HepG2 (cell line): Measurements from ENCODE around the gene DDRGK1. TPM values are rescaled to one million over a fixed set of nuclear protein-coding genes. Genes with fewer than 3 reads are reported as not detected.
A peak's percentile ranks its signal among the peaks of the same experiment; 100 is the strongest.

Source experiments
- ATAC-seq: fragments of 200-7000 bp; cut with Tn5 transposase; 3 replicates; pipeline ENCODE4 v1.9.1; 2020; ENCODE audit warnings: mild to moderate bottlenecking, moderate library complexity
- BruUV-seq: library from RNA; stranded (reverse); fragments of 400-500 nt; replicated peaks from 2 replicates; lab custom pipeline; 2021; lab: Mats Ljungman, UMichigan
- CTCF ChIA-PET: fragments of 300-600 bp; formaldehyde crosslinking; extraction: SDS; loops from one replicate; lab custom pipeline; 2021; ENCODE audit warnings: low total read pairs, inconsistent platforms, low intra/inter-chr PET ratio; lab: Yijun Ruan, JAX
- POLR2A ChIA-PET: fragments of 350-600 bp; sonication (Branson Sonifier 250); formaldehyde crosslinking; loops from one replicate; lab custom pipeline; 2020; ENCODE audit warnings: antibody characterized with exemption, inconsistent platforms; lab: Yijun Ruan, JAX
- DNase-seq: peaks from one replicate; pipeline ENCODE4 v3.0.0-alpha.2; 2015; ENCODE audit warnings: low spot score
- FAIRE-seq: peaks from 3 replicates; lab custom pipeline; 2011; peaks lifted over from hg19 to GRCh38; lab: Jason Lieb, UNC
- H2AFZ ChIP-seq: one replicate; pipeline ENCODE4 v1.6.1; 2011; ENCODE audit warnings: low read length, inconsistent platforms
- H3K27ac ChIP-seq: fragments of 300-600 bp; 3 replicates; pipeline ENCODE4 v1.8.0; 2011; ENCODE audit warnings: mixed run types, mild to moderate bottlenecking, mixed read lengths, low read length, inconsistent platforms; ENCODE audit not compliant: insufficient read depth; ENCODE audit errors: extremely low read length
- H3K27me3 ChIP-seq, 2 experiments: fragments of 200-600 bp in 1 of 2; 2 replicates in 1 of 2; 3 replicates in 1 of 2; pipeline versions ENCODE4 v1.6.0 to v1.8.0; 2011; ENCODE audit warnings: low read length in 2 of 2, mild to moderate bottlenecking in 2 of 2, moderate library complexity in 2 of 2, inconsistent platforms in 1 of 2; ENCODE audit not compliant: insufficient read depth in 2 of 2, control insufficient read depth in 1 of 2
- H3K36me3 ChIP-seq, 2 experiments: fragments of 200-600 bp in 1 of 2; replicated peaks in 1 of 2; 2 replicates in 1 of 2; 3 replicates in 1 of 2; pipeline versions ENCODE4 v1.5.1 to v1.8.0; 2011; ENCODE audit warnings: low read length in 2 of 2, inconsistent platforms in 1 of 2; ENCODE audit not compliant: insufficient read depth in 2 of 2, control insufficient read depth in 1 of 2
- H3K4me1 ChIP-seq: 2 replicates; pipeline ENCODE4 v1.5.1; 2012; ENCODE audit warnings: low read length, inconsistent platforms; ENCODE audit not compliant: insufficient read depth
- H3K4me2 ChIP-seq: 2 replicates; pipeline ENCODE4 v1.6.0; 2011; ENCODE audit warnings: low read depth, low read length, inconsistent platforms
- H3K4me3 ChIP-seq, 3 experiments: fragments of 200-600 bp in 1 of 3; sonication (generic), shearing (Covaris generic) in 1 of 3; replicated peaks in 1 of 3; 2 replicates each; pipeline ENCODE4 v1.5.1; 2011 to 2016; ENCODE audit warnings: low read length in 3 of 3, inconsistent platforms in 2 of 3, low read depth in 2 of 3, mild to moderate bottlenecking in 2 of 3, control low read depth in 1 of 3, mixed read lengths in 1 of 3; ENCODE audit not compliant: insufficient read depth in 1 of 3
- H3K79me2 ChIP-seq: one replicate; pipeline ENCODE4 v1.6.1; 2011; ENCODE audit warnings: low read length, inconsistent platforms; ENCODE audit not compliant: insufficient read depth
- H3K9ac ChIP-seq: 2 replicates; pipeline ENCODE4 v1.6.0; 2011; ENCODE audit warnings: mild to moderate bottlenecking, low read depth, low read length, inconsistent platforms; ENCODE audit not compliant: insufficient read depth
- H3K9me3 ChIP-seq: 2 replicates; pipeline ENCODE4 v1.5.1; 2012; ENCODE audit warnings: mild to moderate bottlenecking, low read length
- H4K20me1 ChIP-seq: 2 replicates; pipeline ENCODE4 v1.6.0; 2011; ENCODE audit warnings: inconsistent platforms, mild to moderate bottlenecking, low read length, moderate library complexity; ENCODE audit not compliant: insufficient read depth
- HNRNPUL1 ChIP-seq: fragments of 200-400 bp; formaldehyde crosslinking; IDR thresholded peaks from 2 replicates; pipeline ENCODE4 v1.6.1; 2017; ENCODE audit warnings: low read depth, mild to moderate bottlenecking, low read length, moderate library complexity
- NONO ChIP-seq, 2 experiments: fragments of 450-650 bp in 1 of 2; sonication (generic) in 1 of 2; formaldehyde crosslinking in 1 of 2; IDR thresholded peaks in 1 of 2; conservative IDR thresholded peaks in 1 of 2; 2 replicates each; pipeline versions ENCODE4 v1.6.1 to v1.8.0; 2017 to 2022; ENCODE audit warnings: mild to moderate bottlenecking in 1 of 2, missing genetic modification reagents in 1 of 2, moderate library complexity in 1 of 2
- PHB2 ChIP-seq: fragments of 450-650 bp; IDR thresholded peaks from 2 replicates; pipeline ENCODE4 v1.6.1; 2018; ENCODE audit not compliant: partially characterized antibody
- ZFP36L2 ChIP-seq: sonication (generic); formaldehyde crosslinking; IDR thresholded peaks from 2 replicates; pipeline ENCODE4 v1.4.0; 2020; ENCODE audit warnings: missing genetic modification reagents
- ZFP82 ChIP-seq: sonication (generic); formaldehyde crosslinking; IDR thresholded peaks from 2 replicates; pipeline ENCODE4 v1.5.1; 2020; ENCODE audit warnings: mild to moderate bottlenecking, missing genetic modification reagents, borderline replicate concordance
- ZIK1 ChIP-seq: sonication (generic); formaldehyde crosslinking; IDR thresholded peaks from 2 replicates; pipeline ENCODE4 v1.5.0; 2020; ENCODE audit warnings: mild to moderate bottlenecking, low read depth, missing genetic modification reagents, borderline replicate concordance
- ZMYM3 ChIP-seq: sonication (generic); formaldehyde crosslinking; IDR thresholded peaks from 2 replicates; pipeline ENCODE4 v1.5.1; 2020; ENCODE audit warnings: mild to moderate bottlenecking, missing genetic modification reagents
- in situ Hi-C: cut with HindIII; loops from 2 replicates; pipeline ENCODE4 v1.10.0; 2017; ENCODE audit warnings: low pct_unique_long_range_greater_than_20kb; ENCODE audit not compliant: extremely low pct_ligation_motif_present
- intact Hi-C: fragments of 100-400 bp; cut with micrococcal nuclease; formaldehyde crosslinking; loops from one replicate; pipeline ENCODE4 v1.10.0; 2022; ENCODE audit not compliant: unreplicated experiment
- polyA plus RNA-seq, 8 experiments: library from polyadenylated mRNA; depleted of rRNA in 3 of 8; stranded (reverse) in 7 of 8; unstranded in 1 of 8; fragments of >200 nt; fragmentation: Illumina TruSeq in 4 of 8; extraction: Trizol in 4 of 8; gene quantifications; 2 replicates each; pipeline versions ENCODE4 v1.2.1 to v1.2.3, GENCODE V29; 2011 to 2016; ENCODE audit warnings: low read depth in 4 of 8, missing spikeins in 1 of 8, mixed read lengths in 1 of 8; ENCODE audit not compliant: insufficient read depth in 1 of 8
- total RNA-seq, 5 experiments: library from RNA; depleted of rRNA; stranded (reverse); fragments of >200 nt; fragmentation: Illumina TruSeq; extraction: Trizol; gene quantifications; 2 replicates each; pipeline ENCODE4 v1.2.3, GENCODE V29; 2016; ENCODE audit warnings: low read depth in 1 of 5
- TF ChIP-seq, protein P1 (sequence below): sonication (generic); formaldehyde crosslinking; IDR thresholded peaks from 2 replicates; pipeline ENCODE4 v1.5.0; 2020; ENCODE audit warnings: mild to moderate bottlenecking, missing genetic modification reagents

Gene DDRGK1
- total and polyA plus RNA-seq, 2 of the 13 experiments (the other 11 are each of a cell fraction or from before 2014, with no cell fraction given) = 96.7 to 149 TPM

DNA sequence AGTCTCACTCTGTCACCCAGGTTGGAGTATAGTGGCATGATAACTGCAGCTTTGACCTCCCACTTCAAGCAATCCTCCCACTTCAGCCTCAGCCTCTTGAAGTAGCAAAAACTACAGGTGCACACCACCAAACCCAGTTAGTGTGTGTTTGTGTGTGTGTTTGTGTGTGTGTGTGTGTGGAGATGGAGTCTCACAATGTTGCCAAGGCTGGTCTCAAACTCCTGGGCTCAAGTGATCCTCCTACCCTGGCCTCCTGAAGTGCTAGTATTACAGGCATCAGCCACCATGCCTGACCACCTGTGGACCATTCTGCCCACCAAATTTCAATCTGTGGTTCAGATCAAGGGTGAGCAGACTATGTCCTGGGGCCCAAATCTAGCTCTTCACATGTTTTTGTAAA lies 53.6 kb downstream of the DDRGK1 start:
- CTCF ChIA-PET = no interaction called here
- Histone ChIP-seq H3K4me2 (no peak overlapping the region), H2AFZ (no peak overlapping the region), H4K20me1 (peaks cover 20% of the 10 kb centered on the region; the same call in 1 of the 2 replicates), H3K9ac (no peak overlapping the region), H3K27me3 (no peaks in the 10 kb centered on the region), H3K4me1 (no peaks in the 10 kb centered on the region), H3K27ac (no peak overlapping the region), H3K79me2 (peaks cover 78% of the 10 kb centered on the region), H3K36me3 (peaks cover 32 to 71% of the 10 kb centered on the region in 2 experiments)
- DNase-seq (no peak), ATAC-seq (no peak)
- TF ChIP-seq, protein P1, sequence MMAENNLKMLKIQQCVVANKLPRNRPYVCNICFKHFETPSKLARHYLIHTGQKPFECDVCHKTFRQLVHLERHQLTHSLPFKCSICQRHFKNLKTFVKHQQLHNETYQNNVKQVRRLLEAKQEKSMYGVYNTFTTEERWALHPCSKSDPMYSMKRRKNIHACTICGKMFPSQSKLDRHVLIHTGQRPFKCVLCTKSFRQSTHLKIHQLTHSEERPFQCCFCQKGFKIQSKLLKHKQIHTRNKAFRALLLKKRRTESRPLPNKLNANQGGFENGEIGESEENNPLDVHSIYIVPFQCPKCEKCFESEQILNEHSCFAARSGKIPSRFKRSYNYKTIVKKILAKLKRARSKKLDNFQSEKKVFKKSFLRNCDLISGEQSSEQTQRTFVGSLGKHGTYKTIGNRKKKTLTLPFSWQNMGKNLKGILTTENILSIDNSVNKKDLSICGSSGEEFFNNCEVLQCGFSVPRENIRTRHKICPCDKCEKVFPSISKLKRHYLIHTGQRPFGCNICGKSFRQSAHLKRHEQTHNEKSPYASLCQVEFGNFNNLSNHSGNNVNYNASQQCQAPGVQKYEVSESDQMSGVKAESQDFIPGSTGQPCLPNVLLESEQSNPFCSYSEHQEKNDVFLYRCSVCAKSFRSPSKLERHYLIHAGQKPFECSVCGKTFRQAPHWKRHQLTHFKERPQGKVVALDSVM (CRISPR knock-in tag) = peak; percentile 62; the same call in 1 of the 2 replicates
- no peak for TF ChIP-seq NONO (IDR thresholded peaks at IDR 0.05)
- TF ChIP-seq NONO (CRISPR knock-in tag; conservative IDR thresholded peaks at IDR 0.05) = no peak
- TF ChIP-seq ZIK1 (CRISPR knock-in tag) = no peak
- TF ChIP-seq HNRNPUL1 = no peak
- TF ChIP-seq ZMYM3 (CRISPR knock-in tag) = no peak
- no peak for TF ChIP-seq ZFP36L2 (CRISPR knock-in tag)
- no peak for TF ChIP-seq PHB2
- TF ChIP-seq ZFP82 (CRISPR knock-in tag) = no peak
- TF ChIP-seq, all 625 proteins: peak for 1
- no peaks in the 10 kb centered on the region for H3K9me3 ChIP-seq
- in situ Hi-C loops (no loop called here), intact Hi-C loops (no loop called here)
- FAIRE-seq = no peak
- BruUV-seq = no TSS peak
- H3K4me3 ChIP-seq = no peak overlapping the region
- POLR2A ChIA-PET = interaction anchor here (1.2 to 2.4 kb wide), 2 partner anchors 8 to 11 kb away, joined by 4 to 7 read pairs; partner anchors contain the start of genes FASTKD5 and UBOX5
